Nucleus accumbens (tissue), 56 donors: ENCODE measurements around the gene WDR82.

Experiments
- DNase-seq, 56 donors: peaks; one replicate each; lab custom pipeline; 2025; lab: John Stamatoyannopoulos, UW

Gene WDR82

DNA sequence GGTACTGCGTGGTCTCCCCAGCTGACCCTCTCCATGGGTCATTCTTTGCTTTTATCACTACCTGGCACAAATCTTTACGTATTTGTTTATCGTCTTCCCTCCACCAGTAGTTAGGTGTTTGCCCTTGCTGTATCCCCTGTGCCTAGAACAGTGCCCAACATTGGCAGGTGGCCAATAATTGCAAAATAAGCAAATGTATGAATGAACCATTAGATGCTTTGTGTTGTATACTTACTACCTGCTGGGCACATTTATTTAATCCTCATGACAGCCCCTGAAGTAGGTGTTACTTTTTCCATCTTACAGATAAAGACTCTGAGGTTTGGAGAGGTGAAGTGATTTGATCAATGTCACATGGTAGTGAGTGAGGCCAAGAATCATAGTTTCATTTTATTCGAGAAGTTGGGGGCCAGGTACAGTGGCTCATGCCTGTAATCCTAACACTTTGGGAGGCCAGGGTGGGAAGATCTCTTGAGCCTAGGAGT is 37.5 kb downstream of the WDR82 start:
- no peak for DNase-seq

DNA sequence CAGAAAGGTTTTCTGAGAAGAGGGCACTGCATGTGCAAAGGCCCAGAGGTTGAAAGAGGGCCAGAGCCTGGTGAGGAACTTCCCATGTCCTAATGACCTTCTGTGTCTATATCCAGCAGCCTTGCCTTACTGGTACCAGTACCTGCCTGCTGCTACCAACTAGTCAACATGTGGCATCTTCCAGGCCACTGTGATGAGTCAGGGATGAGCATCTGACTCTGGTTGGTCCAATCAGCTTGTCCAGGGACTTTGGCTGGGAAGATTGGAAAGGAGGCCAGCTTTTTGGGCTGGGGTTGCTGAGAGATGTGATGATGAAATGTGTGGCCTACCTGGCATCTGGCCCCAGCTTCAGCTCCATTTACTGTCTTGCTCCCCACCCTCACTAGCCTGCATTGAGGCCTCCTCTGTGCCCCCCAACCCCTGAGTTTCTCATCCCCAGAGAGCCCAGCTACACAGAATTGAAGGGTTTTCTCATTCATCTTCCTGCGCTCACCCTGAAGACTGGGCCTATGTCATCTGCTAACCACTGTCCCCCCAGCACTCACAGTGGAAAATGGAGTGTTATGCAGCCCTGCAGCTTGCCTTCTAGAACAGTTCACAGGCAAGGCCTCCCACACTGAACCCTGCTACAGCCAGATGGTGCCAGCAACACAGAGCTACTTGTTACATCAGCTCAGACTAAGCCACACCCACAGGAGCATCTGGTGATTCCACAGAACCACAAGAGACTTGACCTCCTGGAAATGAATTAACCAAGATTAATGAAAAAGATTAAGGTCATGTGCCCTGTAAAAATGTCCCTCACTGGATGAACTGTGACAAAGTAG is 38.2 kb downstream of the WDR82 start:
- DNase-seq = peak in 27 of 56 donors; percentile 21 to 79 (median 51)

DNA sequence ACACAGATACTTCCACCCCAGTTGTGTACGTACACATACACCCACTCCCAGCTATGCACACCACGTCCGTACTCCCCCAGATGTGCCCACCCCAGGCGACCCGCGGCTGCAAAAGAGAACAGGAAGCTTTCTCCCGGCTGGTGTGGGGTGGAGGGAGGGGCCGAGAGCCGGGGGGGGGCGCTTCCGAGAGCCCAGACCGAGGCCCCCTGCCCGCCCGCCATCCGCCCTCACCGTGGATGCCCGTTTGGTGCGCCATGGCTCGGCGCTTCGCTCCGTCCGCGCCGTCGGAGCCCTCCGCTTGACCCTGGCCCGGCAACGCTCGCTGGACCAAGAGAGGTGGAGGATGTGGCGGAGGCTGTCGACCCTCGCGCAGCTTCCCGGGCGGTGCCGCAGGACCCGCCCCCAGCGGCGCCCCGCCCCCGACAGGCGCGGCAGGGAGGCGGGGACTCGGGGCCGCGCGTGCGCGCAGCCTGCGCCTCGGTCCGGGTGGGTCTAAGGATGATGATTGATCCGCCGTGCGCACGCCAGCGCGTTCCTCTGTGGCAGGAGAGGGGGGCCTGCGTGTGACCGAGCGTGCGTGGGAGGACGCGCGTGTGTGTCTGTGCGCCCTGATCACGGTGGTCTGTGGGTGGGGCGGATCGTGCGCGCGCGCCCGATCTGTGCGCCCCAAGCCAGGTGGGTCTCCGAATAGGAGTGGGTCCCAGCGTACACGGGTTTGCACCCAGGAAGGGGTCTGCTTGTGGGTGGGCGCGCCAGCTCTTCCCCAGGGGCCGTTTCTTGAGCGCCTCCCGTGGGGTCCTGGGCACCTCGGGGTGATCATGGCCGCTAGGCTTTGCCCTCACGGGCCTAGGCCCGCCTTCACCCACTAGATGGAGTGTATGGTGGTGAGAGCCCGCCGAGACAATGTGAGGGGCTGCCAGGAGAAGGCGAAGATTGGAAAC is 39.4 kb downstream of the WDR82 start, which contains the start of gene TWF2:
TWF2 (minus strand) TSS at position 398 of the 941 bp plus-strand sequence; CDS start at position 256, 142 bp downstream.
- DNase-seq = peak in 54 of 56 donors; percentile 33 to 91 (median 75)

DNA sequence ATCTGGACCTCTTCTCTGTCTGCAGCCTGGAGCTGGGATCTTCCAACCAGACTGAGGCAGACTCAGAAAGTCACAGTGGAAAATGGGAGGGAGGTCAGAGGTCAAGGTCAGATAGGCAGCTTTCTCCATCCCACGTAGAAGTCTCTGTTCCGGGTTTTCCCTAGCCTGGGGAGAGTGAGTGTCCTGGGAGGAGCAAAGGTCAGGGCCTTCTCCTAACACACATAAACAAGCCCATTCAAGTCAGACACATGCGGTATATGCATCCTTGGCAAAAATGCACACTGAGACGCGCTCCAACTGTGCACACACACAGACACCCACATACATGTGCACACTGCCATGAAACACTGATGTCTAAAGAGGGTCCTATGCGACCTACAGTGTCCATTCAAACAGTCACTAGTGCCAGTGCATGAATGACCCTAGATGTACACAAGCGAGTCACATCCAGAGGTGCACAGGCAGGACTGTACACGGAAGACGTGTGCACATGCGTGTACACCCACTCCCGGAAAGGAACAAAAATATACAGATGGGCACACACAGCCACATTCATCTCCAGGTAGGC is 40.2 kb downstream of the WDR82 start:
- no peak for DNase-seq

DNA sequence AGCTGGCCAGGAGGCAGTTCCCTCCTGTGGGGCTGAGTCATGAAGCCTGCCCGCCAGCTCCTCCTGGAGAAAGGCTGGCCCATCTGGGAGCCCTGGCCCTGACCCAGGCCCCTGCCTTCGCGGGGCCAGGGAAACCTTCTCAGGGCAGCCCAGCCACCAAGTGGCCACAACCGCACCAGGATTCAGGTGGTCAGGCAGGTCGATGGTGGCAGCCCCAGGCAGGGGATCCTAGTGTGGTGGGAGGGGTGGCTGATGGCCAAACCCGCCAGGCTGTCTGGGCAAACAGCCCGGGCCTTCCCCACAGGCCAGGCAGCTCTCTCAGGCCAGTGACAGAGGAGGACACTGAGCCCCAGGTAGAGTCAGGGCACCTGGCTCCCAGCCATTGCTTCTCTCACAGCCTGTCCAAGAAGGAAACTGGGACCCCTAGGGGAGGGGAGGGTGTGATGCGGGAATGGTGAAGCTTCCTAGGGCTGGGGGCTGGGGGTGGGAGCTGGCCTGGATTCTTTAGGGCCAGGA is 40.7 kb downstream of the WDR82 start:
- DNase-seq = peak in 33 of 56 donors; percentile 15 to 78 (median 48)

DNA sequence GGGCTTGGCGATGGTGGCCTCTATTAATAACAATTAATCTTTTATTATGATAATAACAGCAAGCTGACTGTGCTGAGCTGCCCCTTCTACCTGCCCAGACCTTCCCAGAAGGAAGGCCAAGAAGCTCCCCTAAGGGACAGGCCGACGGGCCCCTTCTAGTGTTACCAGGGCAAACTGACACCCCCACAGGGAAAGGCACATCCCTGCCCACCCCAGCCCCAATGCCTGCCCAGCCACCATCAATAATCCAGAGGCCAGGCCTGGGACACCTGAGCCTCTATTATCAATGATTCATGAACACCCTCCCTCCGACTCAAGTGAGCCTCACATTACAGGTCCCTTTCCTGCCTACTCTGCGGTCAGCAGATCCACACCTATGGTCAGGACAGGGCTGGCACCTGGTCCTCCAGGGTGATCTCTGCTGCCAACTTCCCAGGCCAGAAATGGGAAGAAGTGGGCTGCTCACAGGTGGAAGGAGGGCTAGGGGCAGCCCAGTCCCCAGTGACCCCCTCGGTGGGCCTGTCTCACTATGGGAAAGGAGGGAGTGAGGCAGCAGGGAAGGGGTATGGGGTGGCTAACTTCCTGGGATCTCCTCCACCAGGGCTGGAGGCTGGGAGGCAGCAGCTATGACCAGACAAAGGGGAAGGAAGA is 41.3 kb downstream of the WDR82 start:
- DNase-seq = peak in 1 of 56 donors; percentile 18

DNA sequence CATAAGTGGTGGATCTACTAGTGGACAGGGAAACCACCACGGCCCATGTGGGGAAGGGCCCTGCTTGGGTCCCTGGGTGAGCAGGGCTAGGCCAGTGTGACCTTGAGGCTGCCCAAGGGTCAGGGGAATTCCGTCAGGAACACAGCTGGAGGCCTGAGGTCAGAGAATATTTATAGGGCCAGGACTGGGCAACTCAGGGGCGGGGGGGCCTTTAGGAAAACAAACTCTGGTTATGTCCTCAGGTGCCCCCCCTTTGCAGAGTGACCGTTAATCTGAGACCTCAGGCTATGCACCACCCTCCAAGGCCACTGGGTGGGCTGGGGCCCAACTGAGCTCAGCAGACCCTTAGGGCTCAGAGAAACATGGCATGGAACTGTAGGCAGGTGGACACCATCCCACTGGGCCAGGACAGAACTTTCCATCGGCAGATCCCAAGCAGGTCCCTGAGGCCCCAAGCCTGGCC is 42.0 kb downstream of the WDR82 start:
- no peak for DNase-seq

DNA sequence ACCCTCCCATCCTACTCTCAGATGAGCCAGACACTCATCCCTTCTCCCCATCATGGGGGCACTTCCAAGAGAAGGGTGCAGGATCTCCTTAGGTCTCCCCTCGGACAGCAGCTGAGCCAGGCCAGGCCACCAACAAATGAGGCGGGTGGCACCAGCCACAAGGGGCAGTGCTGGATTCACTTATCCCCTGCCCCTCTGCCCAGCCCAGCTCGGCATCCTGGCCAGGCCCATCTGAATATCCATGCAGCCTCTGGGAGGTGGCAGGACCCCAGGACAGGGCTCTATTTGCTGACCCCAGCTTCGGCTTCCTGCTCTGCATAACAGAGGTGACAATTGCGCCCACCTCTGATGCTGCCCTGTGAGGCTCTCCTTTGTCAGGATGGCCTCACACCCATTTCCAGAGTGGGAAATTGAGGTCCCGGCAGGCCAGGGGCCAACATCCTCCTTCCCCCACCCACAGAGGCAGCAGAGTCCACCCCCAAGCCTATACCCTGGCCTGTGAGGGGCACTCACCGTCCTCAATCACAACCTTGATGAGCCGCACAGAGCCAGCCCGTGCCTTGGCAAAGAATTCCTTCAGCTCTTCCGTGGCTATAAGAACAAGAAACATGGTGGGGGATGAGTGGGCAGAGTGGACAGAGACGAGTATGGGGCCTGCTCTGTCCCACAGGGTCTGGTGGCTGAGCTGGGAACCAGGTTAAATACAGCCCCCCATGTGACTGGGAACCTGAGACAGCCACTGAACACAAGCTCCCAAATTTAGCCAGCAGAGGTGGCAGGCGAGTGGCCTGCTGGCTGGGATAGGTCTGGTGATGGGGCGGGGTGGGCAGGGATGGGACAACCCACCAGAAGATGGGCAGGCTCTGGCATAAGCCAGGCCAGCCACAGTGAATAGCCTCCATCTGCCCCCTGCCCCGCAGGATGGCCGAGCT is 43.7 kb downstream of the WDR82 start:
- no peak for DNase-seq

DNA sequence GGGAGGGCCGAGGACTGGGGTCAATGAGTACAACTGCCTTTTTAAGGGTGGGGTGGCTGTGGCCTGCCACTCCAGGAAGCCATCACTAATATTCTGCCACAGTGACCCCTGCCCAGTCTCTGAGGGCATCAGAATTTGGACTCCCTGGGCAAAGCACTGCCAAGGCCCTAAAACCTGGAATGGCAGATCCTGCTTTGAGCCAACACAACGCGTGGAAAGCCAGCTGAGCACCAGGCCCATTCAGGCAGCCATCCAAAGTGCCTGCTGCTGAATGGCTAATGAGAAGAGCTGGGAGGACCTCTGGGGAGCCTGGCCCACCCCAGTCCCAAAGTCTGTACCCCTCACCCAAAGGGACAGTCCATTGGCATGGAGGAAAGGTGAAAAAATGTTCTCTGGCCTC is 44.5 kb downstream of the WDR82 start:
- DNase-seq = peak in 23 of 56 donors; percentile 20 to 70 (median 35)

DNA sequence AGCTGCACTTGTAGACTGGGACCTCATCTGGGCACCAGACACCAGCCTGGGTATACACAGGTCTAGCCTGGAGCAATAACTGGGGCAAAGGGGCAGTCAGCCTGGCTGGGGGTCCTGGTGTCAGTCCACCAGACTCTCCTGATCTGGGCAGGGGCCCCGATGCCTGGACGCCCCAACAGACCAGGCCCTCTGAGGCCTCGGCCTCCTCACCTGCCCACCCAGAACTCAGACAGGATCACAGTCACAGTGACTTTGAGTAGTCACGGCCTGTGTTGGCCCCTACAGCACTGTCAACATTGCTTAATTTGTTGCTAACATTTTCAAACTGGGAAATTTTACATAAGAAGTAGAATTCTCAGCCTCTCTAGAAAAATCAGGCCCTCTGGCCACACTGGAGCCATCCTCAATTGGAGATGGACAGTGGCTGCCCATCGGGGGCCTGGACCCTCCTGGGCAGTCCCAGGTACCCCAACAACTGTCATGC is 45.3 kb downstream of the WDR82 start:
- no peak for DNase-seq

DNA sequence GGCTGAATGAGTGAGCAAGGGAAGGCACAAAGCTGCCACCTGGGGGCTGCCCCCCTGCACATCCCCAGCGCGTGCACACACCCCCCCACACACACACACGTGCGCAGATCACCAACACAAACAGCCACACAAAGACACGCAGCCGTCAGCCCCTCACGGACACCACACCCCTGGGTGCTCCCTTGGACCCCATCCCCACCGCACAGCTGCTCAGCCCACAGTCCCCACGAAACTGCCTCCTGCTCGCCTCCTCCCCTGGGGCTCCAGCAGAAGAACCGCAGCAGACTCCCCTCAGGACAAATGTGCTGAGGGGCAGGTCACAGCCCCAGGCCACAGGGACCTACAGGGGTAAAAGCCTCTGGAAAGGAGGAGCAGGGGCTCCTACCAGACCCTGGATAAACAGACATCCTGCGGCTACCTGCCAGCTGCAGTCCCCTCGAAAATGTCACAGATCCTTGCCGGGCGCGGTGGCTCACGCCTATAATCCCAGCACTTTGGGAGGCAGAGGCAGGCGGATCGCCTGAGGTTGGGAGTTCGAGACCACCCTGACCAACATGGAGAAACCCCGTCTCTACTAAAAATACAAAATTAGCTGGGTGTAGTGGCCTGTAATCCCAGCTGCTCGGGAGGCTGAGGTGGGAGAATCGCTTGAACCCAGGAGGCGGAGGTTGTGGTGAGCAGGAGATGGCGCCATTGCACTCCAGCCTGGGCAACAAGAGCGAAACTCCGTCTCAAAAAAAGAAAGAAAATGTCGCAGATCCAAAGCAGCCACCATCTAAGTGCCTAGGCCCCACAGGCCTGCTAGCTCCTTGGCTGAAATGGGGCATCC is 46.0 kb downstream of the WDR82 start:
- no peak for DNase-seq

DNA sequence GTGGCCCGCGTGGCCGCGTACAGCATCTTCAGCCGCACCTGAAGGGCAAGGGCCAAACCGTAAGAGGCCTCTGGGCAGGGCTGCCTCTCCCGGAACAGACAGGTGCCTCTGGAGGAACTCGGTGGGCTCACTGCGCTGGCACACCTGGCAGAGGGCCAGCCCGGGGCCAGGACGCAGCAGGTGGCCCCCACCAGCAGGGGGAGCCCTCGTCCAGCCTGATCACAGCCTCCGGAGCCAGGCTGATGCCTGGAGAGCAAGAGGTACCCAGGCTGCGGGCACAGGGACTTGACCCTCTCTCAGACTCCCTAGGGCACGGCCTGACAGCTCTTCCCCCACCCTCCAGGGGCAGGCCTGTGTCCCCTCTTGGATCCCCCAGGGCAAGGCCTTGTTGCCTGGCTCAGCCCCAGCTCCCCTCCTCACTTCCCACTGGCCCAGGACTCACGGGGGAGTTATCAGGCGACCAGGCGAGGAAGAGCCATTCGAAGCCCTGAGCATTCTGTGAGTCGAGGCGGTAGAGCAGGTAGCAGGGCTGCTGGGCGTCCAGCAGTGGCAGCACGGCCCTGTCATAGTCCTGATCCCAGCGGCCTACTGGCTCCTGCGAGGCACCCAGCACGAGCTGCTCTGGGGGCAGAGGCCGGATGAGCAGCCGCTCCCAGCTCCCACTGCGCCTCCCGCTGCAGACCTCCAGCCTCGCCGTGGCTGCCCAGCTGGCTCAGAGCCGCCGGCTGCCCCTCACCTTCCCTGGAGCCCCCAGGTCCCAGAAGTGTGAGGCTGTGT is 46.8 kb downstream of the WDR82 start:
- peak in 19 of 56 donors; percentile 15 to 70 (median 28) for DNase-seq

DNA sequence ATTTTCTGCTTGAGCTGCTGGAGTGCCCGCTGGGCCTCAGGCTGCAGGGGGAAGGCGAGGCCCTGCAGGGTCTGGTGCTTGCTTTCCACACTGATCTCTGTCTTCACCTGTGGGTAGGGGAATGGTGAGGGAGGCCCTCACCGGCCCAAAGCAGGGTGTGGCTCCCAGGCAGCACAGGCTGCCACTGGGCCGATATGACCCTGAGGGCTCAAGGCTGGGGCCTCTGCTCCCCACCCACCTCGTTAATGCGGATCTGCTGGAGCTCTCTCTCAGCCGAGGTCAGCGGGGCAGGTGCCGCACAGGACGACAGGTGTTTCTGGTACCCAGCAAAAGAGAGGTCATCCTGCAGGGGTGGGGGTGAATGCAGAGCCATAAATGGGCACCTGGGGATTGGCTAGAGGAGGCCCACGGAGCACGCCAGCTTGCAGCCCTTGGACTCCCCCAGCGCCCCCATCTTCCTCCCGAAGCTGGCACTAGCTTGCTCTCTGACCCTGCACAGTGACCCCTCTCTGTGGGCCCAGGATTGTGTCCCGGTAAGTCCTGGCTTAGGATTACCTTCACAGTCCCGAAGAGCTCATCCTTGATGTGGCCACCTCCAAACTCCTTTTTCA is 47.5 kb downstream of the WDR82 start:
- DNase-seq = no peak

DNA sequence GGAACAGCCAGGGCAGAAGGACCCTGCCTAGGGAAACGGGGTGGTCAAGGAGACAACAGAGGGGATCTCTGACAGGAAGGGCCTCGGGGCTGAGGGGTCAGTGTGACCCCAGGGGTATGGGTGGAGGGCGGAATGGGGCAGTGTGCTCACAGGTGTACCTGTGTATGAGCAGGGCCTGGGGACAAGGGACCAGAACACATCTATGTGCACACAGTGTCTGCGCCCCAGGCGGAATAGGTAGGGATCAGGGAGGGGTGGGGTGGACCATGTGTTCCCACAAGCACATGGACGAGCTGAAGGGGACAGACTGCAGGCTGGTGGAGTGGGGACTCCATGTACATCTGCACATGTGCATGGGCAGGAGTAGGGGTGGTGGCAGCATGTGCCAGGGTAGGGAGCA is 48.0 kb downstream of the WDR82 start:
- no peak for DNase-seq

DNA sequence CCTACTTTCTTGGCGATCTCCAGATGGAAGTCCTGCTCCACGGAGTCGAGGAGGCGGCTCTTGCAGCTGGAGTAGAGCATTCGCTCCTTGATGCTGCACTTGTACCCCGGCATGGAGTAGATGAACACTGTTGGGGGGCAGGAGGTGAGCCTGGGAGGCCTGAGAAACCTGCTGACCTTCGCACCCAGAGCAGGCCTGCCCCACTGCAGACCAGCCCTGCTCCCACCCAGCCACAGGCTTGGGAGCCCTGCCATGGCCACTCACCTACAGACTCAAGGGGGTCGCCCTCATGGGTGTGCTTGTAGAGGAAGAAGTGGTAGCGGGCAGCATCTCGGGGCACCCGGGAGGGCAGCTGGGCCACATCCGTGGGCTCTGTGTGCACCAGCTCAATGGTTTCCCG is 48.8 kb downstream of the WDR82 start:
- no peak for DNase-seq

DNA sequence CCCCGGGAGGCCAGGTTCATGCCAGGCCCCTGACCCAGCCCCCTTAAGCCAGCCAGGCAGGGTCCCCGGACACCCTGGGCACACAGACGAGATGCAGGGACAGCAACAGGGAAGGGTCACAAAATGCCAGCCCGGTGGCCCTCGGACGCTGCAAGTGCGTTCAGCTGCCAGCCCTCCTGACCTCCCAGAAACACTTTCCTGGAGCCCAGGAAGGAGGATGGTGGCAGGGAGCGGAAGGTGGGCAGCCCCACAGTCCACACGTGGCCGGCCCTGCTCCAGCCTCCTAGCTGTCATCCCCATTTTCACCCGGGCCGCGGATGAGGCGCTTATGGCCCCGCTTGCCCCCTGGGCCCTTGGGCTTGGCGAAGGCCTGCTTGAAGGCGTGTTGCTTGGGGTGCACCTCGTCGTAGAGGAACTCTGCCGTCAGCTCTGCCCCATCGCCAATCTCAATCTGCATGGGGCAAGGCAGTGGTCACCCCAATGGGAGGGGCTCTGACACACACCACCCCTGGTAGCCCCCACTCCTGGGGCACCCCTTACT is 49.6 kb downstream of the WDR82 start:
- no peak for DNase-seq
